NCI-H748 treated with DMSO at 0.1 percent for 48 hours (cell line): Measurements from ENCODE around the gene GJB6.

Experiments
- DNase-seq: peaks from one replicate; lab custom pipeline; 2025; lab: John Stamatoyannopoulos, UW

The GJB6 gene

DNA sequence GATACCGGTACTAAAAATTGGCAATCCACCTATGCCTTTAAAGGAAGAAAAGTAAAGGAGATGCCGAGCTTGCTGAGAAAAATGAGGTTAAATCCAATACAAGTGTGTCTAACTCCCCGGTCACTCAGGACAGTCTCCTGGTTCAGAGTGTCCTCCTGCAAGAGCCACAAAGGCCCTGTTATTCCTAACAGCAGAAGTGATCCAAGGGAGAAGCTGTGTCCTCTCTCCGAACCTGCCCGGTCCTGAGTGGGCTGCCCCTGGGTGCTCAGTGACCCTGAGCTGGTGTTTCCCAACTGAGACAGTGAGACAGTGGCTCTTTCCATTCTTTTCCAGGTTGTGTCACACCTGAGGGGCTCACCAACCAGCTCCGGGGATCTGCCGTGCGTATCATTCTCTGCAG is 4.8 kb downstream of the GJB6 start:
- DNase-seq, result no peak

DNA sequence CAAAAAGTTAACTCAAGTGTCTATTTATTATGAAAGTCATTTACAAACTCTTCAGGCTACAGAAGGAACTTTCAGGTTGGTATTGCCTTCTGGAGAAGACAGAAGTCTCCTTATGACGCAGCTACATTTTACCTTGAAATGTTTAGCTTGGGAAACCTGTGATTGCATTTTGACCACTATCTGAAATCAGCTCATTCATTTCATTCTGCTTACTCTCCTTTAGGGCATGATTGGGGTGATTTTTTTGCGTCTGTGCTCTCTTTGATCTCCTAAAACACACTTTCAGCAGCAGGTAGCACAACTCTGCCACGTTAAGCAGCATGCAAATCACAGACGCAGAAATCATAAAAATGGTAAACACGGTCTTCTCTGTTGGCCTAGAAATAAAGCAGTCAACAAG is 9.6 kb downstream of the GJB6 start:
- no peak for DNase-seq

DNA sequence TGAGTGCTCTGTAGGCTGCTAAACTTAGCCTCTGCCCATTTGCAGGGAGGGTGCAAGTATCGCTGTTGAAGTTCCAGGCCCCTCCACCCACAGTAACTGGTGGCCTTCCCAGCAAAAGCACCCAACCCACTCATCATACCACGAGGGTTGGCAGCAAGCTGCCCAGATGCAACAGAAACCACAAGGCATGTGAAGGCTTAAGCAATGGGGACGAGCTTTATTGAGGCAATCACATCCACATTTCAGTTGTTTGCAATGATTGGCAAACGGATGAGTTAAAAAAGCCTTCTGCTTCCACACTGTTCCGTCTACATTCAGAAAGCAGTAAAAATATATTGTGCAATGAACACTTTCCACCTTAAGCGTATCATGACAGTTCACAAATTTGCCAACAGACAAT is 10.3 kb downstream of the GJB6 start:
- DNase-seq, result no peak

DNA sequence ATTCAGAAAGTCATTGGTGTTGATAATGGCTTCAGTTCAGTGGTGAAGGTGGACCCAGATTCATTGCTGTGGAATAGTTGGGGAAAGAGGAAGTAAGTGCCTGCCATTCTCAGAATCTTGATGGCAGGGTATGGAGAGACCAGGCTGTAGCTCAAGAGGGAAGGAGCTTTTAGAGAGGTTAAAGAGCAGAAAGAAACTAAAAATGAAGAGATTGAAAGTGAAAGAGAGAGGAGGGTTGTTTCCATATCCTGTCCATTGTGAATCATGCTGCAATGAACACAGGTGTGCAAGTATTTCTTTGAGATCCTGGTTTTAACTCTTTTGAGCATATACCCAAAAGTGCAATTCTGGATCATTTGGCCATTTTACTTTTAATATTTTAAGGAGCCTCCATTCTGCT is 12.5 kb downstream of the GJB6 start:
- no peak for DNase-seq

DNA sequence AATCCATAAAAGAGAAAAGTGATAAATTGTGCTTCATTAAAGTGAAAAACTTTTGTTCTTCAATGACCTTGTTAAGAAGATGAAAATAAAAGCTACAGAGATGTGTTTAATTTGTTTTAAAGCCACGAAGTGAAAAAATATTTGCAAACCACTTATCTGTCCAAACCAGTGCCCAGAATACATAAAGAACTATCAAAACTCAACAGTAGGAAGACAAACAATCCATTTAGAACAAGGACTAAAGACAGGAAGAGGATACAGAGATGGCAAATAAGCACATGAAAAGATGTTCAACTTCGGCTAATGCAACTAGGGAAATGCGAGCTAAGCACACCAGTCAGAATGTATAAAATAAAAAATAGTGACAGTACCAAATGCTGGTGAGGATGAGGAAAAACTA is 15.0 kb downstream of the GJB6 start:
- DNase-seq, result peak; percentile 98

DNA sequence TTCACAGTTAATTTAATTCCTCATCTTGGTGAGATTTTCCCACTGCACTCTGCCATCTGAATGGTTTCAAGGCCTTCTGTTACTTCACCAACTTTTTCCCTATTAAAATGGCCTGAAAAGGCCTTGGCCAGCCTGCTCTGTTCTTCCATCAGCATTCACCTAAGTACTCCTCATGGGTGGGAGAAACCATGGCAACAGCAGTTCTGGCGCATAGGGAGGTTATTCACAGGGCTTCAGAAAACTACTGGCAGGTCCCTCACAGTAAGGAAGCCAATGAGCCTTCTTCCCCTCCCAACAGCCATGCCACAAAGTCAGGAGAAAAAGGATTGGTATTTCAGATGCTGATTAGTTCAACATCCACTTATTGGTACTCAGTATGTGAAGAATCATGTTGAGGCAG is 22.2 kb downstream of the GJB6 start:
- no peak for DNase-seq

DNA sequence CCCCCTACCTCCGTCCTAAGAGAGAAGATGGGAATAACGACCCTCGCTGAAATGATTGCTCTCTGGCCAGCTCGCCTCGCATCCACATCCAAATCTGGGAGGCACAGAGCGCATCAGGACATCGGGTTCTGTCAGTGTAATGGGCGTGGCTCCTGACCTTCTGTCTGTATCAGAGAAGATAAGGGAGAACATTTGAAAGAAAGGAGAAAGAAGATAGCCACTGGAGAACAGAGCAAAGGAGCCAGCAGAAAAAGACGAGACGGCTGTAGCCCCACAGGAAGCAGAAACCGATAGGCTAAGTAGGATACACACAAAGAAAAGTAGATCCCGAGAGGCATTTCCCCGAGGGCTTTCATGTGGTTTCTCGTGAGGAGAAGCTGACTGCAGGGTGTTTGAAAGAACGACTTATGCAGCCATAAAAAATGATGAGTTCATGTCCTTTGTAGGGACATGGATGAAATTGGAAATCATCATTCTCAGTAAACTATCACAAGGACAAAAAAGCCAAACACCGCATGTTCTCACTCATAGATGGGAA is 25.4 kb downstream of the GJB6 start:
- DNase-seq, result no peak

DNA sequence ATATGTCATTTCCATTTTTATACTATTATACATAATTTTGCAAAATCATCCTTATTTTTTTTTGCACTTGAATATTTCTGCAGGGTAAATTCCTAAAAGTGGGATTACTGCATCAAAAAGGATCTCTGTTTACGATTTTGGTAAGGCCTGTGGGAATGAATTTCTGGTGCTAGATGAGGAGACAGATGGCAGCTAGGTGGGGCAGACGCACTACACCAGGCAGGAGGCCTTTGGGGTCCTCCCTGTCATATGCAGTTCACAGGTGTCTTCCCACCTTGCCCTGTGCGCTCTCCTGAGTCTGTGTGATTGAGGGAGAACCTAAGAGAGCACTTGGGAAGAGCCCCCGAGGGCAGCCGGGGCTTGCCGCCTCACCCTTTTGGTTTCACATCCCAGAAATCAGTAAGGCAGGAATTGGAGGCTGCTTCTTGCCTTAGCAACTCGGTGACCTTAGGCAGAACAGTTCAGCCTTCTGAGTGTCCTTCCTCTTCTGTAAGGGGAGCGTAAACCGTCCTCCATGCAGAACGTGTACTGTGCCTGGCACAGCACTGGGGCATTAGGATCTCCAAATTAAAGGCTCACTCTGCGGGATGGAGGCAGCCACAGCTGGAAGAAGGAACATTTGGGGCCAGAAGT is 25.9 kb downstream of the GJB6 start:
- DNase-seq, result no peak

DNA sequence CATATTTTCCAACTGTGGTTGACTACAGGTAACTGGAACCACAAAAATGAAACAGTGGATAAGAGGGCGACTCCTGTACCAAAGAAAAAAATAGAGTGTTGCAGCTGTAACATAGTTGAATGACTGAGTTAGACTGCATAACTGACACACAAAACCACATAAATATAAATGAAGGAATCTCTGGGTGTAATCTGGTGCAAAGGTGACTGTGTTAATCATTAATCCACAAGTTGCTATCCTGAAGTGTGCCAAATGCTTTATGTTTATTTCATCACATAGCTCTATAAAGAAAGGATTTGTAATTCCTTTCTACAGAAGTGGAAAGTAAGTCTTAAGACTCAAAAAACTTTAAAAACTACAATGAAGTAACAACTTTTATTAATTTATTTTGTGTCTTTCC is 33.3 kb downstream of the GJB6 start:
- DNase-seq, result no peak

DNA sequence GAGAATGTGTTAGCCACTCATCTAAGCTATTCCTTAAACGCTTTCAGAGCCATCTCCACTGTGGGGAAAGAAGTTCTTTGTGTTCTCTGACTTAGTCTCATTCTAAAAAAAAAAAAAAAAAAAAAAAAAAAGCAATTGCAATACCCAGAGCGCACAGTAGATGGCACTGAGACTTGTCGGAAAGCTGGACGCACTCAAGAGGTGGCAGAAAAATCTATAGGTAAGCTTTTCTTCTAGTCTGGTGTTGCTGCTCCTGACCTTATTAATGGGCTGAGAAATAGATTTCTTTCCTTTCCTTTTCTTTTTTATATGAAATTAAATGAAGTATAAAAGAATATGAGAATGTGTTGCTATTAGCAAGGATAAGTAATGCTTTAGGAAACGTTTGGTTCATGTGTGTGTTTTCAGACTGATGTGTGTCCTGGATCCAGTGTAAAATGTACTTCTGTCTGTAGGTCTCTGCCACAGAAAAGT is 34.7 kb downstream of the GJB6 start:
- DNase-seq, result peak; percentile 85

DNA sequence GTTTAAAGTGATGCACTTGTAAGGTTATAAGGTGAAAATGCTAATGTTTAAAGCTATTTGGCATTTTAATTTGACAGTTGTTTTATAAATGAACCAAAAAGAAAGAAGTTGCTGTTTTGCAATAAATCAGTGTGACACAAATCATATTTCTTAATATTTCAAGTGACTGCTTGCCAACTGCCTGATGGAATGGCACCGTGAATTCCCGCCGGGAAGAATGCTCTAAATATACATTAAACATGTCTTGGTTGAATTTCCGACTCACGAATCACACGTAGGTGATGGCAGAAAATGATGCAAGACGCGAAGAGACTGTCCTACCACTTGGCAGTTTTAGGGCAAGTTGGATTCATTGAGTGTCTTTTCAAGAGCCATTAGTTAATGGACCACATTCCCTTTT is 36.3 kb downstream of the GJB6 start:
- DNase-seq, result no peak

DNA sequence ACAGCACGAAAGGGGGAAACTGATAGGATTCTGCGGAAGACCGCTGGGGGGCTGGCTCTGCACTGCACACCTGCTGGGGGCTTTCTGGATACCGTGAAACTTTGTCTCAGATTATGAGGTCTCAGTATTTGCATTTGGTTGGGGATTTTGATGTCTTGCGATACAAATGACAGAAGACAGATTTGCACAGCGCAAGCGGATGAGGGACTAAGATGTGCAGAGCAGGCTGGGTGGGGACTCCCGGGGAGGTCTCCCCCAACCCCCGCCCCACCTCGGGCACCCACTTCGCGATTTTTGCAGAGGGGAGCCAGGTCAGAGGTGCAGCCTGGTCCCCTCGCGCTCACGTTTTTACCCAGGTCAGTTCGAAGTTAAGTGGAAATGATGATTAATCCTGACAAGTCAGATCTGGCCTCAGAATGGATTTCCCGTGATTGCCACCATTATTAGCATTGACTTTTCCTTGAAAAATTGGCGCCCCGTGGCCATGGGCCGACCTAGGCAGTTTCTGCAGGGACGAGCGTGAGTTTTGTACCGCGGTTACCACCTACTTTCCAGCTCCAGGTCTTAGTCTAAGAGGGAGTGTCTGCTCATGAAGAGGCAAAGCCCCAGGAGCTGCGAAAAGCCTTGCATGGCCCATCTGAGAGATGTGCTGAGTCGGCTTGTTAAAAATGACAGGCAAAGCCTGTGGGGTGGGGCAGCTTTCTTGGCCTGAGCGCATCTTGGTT is 38.0 kb downstream of the GJB6 start:
- no peak for DNase-seq

DNA sequence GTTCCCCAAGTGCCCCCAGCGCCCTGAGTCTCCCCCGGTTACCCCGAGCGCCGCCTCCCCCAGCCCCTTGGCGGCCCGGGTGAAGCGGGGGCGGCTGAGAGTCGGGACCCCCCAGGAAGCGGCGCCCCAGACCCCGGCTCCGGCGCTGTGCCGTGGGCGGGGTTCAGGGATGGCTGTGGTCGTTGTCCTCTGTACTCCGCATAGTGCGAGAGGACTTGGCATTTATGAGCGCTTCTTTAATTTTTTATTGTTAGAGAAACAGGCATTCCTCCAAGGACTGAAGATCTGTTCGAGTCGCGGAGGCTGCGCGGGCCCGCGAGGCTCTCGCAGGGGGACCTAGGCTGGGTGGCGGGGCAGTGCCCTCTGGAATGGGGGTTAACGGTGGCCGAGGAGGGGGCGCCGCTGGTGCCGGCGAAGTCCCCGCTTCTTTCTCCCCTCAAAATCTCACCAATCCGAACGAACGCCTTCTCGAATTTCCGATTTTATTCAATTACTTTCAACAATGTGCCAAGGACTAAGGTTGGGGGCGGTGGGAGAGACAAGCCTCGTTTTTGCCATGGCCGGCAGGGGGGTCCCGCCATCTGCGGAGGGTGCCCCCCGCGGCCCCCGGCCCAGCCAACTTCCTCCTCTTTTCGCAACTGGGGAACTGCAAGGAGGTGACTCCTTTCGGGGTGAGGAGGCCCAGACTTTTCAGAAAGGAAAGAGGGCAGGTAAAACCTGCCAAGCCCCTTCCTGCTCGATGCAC is 38.8 kb downstream of the GJB6 start:
- DNase-seq, result peak; percentile 50

DNA sequence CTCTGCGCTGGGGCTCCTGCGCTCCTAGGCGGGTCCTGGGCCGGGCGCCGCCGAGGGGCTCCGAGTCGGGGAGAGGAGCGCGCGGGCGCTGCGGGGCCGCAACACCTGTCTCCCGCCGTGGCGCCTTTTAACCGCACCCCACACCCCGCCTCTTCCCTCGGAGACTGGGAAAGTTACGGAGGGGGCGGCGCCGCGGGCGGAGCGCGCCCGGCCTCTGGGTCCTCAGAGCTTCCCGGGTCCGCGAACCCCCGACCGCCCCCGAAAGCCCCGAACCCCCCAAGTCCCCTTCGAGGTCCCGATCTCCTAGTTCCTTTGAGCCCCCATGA is 39.3 kb downstream of the GJB6 start, which contains the start of gene GJB2:
Gene GJB2, minus strand, starts transcription at position 103 of the 326 bp plus-strand sequence. CDS start 3,357 bp downstream, outside the sequence.
- no peak for DNase-seq

DNA sequence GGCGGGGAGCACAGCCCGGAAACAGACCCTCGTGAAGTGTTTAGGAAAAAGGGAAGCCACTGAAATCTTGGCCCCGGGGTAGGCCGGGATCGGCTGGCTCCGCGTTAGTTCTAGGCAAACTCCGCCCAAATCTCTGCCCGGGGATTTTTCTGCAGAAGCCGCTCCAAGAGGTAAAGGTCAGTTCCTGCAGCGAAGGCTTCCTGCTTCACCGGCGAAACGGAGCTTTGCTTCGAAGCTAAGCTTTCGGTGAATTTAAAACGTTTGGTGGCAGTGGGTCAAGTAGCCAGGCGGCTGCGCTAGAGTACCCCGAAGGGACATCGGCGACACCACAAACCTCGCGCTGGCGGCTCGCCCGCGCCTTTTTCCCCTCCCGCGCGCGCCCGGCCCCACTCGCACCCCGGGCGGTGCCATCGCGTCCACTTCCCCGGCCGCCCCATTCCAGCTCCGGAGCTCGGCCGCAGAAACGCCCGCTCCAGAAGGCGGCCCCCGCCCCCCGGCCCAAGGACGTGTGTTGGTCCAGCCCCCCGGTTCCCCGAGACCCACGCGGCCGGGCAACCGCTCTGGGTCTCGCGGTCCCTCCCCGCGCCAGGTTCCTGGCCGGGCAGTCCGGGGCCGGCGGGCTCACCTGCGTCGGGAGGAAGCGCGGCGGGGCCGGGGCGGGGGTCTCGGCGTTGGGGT is 39.8 kb downstream of the GJB6 start:
- peak; percentile 38 for DNase-seq

DNA sequence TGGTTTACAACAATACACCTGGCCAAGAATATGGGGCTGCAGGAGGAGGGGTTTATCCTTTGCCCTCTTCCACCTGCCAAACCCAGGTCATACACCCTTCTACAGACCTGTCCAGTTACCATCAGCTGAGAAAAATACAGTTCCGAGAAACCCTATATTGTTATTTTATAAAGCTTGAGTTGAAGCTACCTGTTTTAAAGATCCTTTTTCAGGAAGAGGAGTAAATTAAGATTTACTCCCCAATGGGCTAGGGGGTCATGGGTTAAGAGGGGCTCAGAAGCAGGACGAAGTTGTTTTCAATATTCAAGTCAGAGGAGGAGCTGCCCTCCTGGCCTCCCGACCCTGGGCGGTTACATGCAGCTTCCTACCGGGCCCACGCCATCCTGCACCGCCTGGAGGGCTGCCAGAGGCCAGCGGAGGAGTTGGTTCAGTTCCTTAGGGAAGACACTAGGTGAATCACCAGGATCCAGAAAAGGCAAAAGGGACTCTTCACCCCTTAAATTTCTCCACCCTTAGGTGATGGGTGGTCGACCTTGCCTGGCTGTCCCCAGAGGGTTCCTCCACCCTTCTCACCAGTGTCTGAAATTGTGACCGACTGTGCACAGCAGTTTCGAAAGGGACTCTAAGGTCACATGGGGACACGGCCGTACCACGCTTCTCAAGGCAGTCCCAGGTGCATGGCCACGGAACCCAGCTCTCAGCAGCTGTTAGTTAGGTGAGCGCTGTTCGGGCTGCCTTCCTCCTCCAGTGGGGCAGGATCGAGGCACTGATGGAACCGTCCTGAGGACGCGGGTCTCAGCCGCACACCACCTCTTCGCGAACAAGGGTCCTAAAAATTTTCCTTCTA is 40.6 kb downstream of the GJB6 start:
- DNase-seq, result no peak

DNA sequence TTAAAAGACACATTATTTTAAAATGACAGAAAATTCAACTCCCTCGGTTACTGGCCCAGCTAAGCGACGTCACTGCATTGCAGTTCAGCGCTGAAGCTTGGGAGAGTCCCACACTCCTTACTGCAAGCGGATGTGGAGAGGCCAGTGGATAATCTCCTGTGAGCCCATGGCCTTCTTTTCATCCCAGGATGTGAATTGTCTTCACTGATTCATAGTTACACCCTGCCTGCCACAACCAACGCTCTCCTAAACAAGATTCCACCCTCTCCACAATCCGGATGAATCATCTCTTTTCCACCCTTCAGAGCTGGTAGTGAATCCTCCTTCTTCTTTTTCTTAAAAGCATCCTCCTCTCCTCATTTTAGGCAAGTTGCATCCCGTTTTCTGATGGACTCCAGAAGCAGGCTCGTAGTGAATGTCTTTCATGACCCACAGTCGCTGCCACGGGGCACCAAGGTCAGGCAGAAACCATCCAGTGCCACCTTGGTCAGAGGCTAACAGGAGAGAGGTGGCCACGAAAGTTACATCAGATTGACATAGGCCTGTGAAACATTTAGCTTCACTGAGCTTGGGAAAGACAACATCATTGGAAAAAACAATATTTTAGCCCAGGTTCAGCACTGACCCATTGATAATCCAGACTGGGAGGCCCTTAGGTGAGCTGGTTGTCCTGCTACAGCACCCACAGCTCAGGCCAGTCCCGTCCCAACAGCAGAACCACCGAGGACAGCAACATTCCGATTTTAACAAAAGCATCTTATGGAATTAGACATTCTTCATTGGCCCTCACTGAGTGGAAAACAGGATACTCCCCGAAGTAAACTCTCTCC is 41.4 kb downstream of the GJB6 start:
- no peak for DNase-seq

DNA sequence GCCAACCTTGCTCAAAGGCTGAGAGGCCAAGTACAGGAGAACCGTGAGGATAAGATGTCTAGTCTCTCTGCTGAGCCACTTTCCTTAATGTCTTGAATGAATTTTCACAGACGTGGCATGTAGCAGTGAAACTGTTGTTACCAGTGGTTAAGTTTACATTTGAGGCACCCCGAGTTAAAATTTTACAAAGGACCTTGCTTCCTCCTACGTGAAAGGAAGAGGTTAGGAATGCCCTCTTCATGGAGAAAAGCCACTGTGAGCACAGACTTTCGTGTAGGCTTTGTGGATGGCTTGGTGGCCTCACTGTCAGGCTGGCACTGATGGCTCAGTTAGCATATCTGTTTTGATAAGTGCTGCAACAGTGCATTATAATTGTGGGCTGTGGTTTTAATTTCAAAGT is 42.0 kb downstream of the GJB6 start:
- DNase-seq, result no peak

DNA sequence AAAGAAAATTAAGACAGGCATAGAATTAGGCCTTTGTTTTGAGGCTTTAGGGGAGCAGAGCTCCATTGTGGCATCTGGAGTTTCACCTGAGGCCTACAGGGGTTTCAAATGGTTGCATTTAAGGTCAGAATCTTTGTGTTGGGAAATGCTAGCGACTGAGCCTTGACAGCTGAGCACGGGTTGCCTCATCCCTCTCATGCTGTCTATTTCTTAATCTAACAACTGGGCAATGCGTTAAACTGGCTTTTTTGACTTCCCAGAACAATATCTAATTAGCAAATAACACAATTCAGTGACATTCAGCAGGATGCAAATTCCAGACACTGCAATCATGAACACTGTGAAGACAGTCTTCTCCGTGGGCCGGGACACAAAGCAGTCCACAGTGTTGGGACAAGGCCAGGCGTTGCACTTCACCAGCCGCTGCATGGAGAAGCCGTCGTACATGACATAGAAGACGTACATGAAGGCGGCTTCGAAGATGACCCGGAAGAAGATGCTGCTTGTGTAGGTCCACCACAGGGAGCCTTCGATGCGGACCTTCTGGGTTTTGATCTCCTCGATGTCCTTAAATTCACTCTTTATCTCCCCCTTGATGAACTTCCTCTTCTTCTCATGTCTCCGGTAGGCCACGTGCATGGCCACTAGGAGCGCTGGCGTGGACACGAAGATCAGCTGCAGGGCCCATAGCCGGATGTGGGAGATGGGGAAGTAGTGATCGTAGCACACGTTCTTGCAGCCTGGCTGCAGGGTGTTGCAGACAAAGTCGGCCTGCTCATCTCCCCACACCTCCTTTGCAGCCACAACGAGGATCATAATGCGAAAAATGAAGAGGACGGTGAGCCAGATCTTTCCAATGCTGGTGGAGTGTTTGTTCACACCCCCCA is 43.2 kb downstream of the GJB6 start:
- DNase-seq, result no peak
